Endothelial cell of umbilical vein (primary cell): ENCODE measurements around the gene TRABD. TPM values are rescaled to one million over a fixed set of nuclear protein-coding genes. Genes with fewer than 3 reads are reported as not detected.

Experiments
- BruUV-seq: library from RNA; stranded (reverse); fragments of 400-500 nt; replicated peaks from 2 replicates; lab custom pipeline; 2021; lab: Mats Ljungman, UMichigan
- CTCF ChIA-PET: fragments of 300-600, 350-600 bp; sonication (Branson Sonifier 250); formaldehyde crosslinking; loops from one replicate; lab custom pipeline; 2021; ENCODE audit warnings: antibody characterized with exemption, inconsistent platforms; lab: Charles Lee
- POLR2A ChIA-PET: fragments of 300-600, 350-600 bp; sonication (Branson Sonifier 250); formaldehyde crosslinking; loops from one replicate; lab custom pipeline; 2021; ENCODE audit warnings: antibody characterized with exemption, inconsistent platforms; lab: Charles Lee
- DNase-seq: peaks from one replicate; pipeline ENCODE4 v3.0.0-alpha.2; 2011; ENCODE audit warnings: low read depth, low spot score
- FAIRE-seq: peaks from 2 replicates; lab custom pipeline; 2011; peaks lifted over from hg19 to GRCh38; lab: Jason Lieb, UNC
- H2AFZ ChIP-seq: 2 replicates; pipeline ENCODE4 v1.6.0; 2012; ENCODE audit warnings: low read depth, low read length, control low read depth, inconsistent platforms
- H3K27ac ChIP-seq: 2 replicates; pipeline ENCODE4 v1.5.1; 2011; ENCODE audit warnings: low read depth, mild to moderate bottlenecking, control low read depth, low read length, moderate library complexity; ENCODE audit not compliant: insufficient read depth
- H3K27me3 ChIP-seq, 2 experiments: 2 replicates each; pipeline versions ENCODE4 v1.6.0 to v1.6.1; 2011; ENCODE audit warnings: low read length in 2 of 2, mixed read lengths in 1 of 2; ENCODE audit not compliant: control insufficient read depth in 2 of 2, insufficient read depth in 2 of 2
- H3K36me3 ChIP-seq, 2 experiments: 2 replicates in 1 of 2; 3 replicates in 1 of 2; pipeline ENCODE4 v1.5.1; 2011; ENCODE audit warnings: low read length in 2 of 2, mild to moderate bottlenecking in 1 of 2, moderate library complexity in 1 of 2; ENCODE audit not compliant: control insufficient read depth in 2 of 2, insufficient read depth in 2 of 2; ENCODE audit errors: extremely low read depth in 1 of 2
- H3K4me1 ChIP-seq: 3 replicates; pipeline ENCODE4 v1.5.1; 2011; ENCODE audit warnings: mild to moderate bottlenecking, low read length; ENCODE audit not compliant: control insufficient read depth, insufficient read depth; ENCODE audit errors: extremely low read depth
- H3K4me2 ChIP-seq: 2 replicates; pipeline ENCODE4 v1.6.1; 2011; ENCODE audit warnings: low read length, control low read depth, mixed read lengths; ENCODE audit not compliant: insufficient read depth
- H3K4me3 ChIP-seq, 3 experiments: fragments of 200-600 bp in 1 of 3; sonication (generic), shearing (Covaris generic) in 1 of 3; replicated peaks in 1 of 3; 2 replicates each; pipeline ENCODE4 v1.5.1; 2011 to 2016; ENCODE audit warnings: control low read depth in 3 of 3, low read length in 3 of 3, mild to moderate bottlenecking in 2 of 3, inconsistent platforms in 1 of 3, low read depth in 1 of 3, moderate library complexity in 1 of 3; ENCODE audit not compliant: insufficient read depth in 1 of 3
- H3K79me2 ChIP-seq: 2 replicates; pipeline ENCODE4 v1.6.0; 2012; ENCODE audit warnings: low read length, inconsistent platforms; ENCODE audit not compliant: control insufficient read depth, insufficient read depth
- H3K9ac ChIP-seq: replicated peaks from 2 replicates; pipeline ENCODE3; 2011; ENCODE audit warnings: low read length, control low read depth; ENCODE audit not compliant: insufficient read depth; ENCODE audit errors: extremely low read depth
- H3K9me1 ChIP-seq: replicated peaks from 3 replicates; pipeline ENCODE4 v1.6.0; 2011; ENCODE audit warnings: mild to moderate bottlenecking, low read length; ENCODE audit not compliant: control insufficient read depth, insufficient read depth; ENCODE audit errors: extremely low read depth
- H3K9me3 ChIP-seq: replicated peaks from 2 replicates; pipeline ENCODE4 v1.5.1; 2012; ENCODE audit warnings: low read length, inconsistent platforms; ENCODE audit not compliant: control insufficient read depth, insufficient read depth
- H4K20me1 ChIP-seq: replicated peaks from 2 replicates; pipeline ENCODE3; 2011; ENCODE audit warnings: mild to moderate bottlenecking, low read length; ENCODE audit not compliant: control insufficient read depth, insufficient read depth; ENCODE audit errors: extremely low read depth
- dilution Hi-C: fragments of 300-500 bp; cut with MboI; formaldehyde crosslinking; loops from one replicate; pipeline ENCODE4 v1.15.0; 2019; ENCODE audit warnings: low sequenced_read_pairs; ENCODE audit not compliant: extremely low pct_ligation_motif_present
- intact Hi-C: fragments of 100-400 bp; cut with micrococcal nuclease; formaldehyde crosslinking; loops from one replicate; pipeline ENCODE4 v1.10.0; 2022
- polyA plus RNA-seq, 4 experiments: library from polyadenylated mRNA; depleted of rRNA in 3 of 4; stranded (reverse) in 3 of 4; unstranded in 1 of 4; fragments of >200 nt; gene quantifications; 2 replicates each; pipeline versions ENCODE4 v1.2.1 to v1.2.3, GENCODE V29; 2011 to 2012; ENCODE audit warnings: missing spikeins in 1 of 4
- total RNA-seq: library from RNA; stranded (reverse); gene quantifications from 2 replicates; pipeline ENCODE4 v1.2.3, GENCODE V29; 2021
- TF ChIP-seq, protein P1 (sequence below), 2 donors: IDR thresholded peaks; 1 replicate in 1 of 2; 2 replicates in 1 of 2; pipeline ENCODE4 v1.5.1; 2011; ENCODE audit warnings: low read length in 2 of 2, mild to moderate bottlenecking in 2 of 2, moderate library complexity in 2 of 2, control low read depth in 1 of 2, inconsistent platforms in 1 of 2, low read depth in 1 of 2; ENCODE audit not compliant: insufficient read depth in 1 of 2; ENCODE audit errors: extremely low read depth in 1 of 2
- TF ChIP-seq, protein P2 (sequence below): IDR thresholded peaks from 2 replicates; pipeline ENCODE4 v1.6.1; 2011; ENCODE audit not compliant: insufficient read depth, insufficient read length

Gene TRABD
- total and polyA plus RNA-seq, 2 donors (not counting 3 experiments of a cell fraction or from before 2014, with no cell fraction given), result 46.8 to 48.4 TPM

GRCh38 chr22:50236731-50237409 is 51.2 kb downstream of the TRABD start:
- Histone ChIP-seq H3K9me3 (no peaks in the 10 kb centered on the region), H3K4me2 (no peak overlapping the region), H3K79me2 (peaks cover 36% of the 10 kb centered on the region), H3K27me3 (no peaks in the 10 kb centered on the region), H3K9me1 (no peaks in the 10 kb centered on the region), H3K4me3 (no peak overlapping the region), H3K36me3 (peaks cover 0 to 14% of the 10 kb centered on the region in 2 experiments), H2AFZ (no peak overlapping the region), H3K4me1 (peaks cover 4% of the 10 kb centered on the region), H3K9ac (no peak overlapping the region), H3K27ac (no peak overlapping the region), H4K20me1 (no peaks in the 10 kb centered on the region)
- DNase-seq (no peak), FAIRE-seq (peak; percentile 82)
- ChIA-PET CTCF (interaction anchor here (0.5 to 1.6 kb wide), 10 partner anchors 9 to 469 kb away, joined by 3 to 10 read pairs (median 4); partner anchors contain the start of gene SCO2), POLR2A (no interaction called here)
- dilution Hi-C loops, result no loop called here
- BruUV-seq, result no TSS peak
- TF ChIP-seq, protein P1, sequence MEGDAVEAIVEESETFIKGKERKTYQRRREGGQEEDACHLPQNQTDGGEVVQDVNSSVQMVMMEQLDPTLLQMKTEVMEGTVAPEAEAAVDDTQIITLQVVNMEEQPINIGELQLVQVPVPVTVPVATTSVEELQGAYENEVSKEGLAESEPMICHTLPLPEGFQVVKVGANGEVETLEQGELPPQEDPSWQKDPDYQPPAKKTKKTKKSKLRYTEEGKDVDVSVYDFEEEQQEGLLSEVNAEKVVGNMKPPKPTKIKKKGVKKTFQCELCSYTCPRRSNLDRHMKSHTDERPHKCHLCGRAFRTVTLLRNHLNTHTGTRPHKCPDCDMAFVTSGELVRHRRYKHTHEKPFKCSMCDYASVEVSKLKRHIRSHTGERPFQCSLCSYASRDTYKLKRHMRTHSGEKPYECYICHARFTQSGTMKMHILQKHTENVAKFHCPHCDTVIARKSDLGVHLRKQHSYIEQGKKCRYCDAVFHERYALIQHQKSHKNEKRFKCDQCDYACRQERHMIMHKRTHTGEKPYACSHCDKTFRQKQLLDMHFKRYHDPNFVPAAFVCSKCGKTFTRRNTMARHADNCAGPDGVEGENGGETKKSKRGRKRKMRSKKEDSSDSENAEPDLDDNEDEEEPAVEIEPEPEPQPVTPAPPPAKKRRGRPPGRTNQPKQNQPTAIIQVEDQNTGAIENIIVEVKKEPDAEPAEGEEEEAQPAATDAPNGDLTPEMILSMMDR (IDR thresholded peaks at IDR 0.05; ENCODE audit: extremely low read depth in 1 of 2, insufficient read depth in 1 of 2, low read depth in 1 of 2, low read length in 2 of 2), result peak; percentile 45 to 53
- TF ChIP-seq, protein P2, sequence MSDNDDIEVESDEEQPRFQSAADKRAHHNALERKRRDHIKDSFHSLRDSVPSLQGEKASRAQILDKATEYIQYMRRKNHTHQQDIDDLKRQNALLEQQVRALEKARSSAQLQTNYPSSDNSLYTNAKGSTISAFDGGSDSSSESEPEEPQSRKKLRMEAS, result no peak
- intact Hi-C loops, result no loop called here

DNA sequence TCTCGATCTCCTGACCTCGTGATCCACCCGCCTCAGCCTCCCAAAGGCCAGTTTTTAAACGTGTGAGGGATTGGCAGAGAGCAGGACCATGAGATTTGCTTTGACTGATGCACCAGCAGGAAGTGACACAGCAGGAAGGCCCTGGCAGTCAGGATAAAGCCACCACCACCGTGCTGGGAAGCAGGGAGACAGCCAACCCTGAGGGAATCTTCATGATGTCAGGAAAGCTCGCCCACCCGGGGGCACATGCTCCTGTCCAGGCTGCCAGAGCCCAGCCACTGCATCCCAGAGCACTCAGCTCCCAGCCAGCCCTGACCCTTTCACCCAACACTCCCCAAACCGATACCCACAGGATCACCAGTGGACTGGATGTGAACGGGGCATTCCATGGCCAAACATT is 53.0 kb downstream of the TRABD start:
- H3K27ac ChIP-seq, result no peak overlapping the region
- peaks cover 51% of the 10 kb centered on the region for H3K79me2 ChIP-seq
- FAIRE-seq (no peak), DNase-seq (no peak)
- TF ChIP-seq, protein P1 (IDR thresholded peaks at IDR 0.05; ENCODE audit: extremely low read depth in 1 of 2, insufficient read depth in 1 of 2, low read depth in 1 of 2, low read length in 2 of 2), result no peak
- TF ChIP-seq, protein P2, result no peak
- H3K4me1 ChIP-seq, result peaks cover 15% of the 10 kb centered on the region
- no peak overlapping the region for H2AFZ ChIP-seq
- no peak overlapping the region for H3K4me2 ChIP-seq
- no peaks in the 10 kb centered on the region for H4K20me1 ChIP-seq
- intact Hi-C loops, result no loop called here
- no peaks in the 10 kb centered on the region for H3K9me3 ChIP-seq
- H3K4me3 ChIP-seq, result no peak overlapping the region
- ChIA-PET POLR2A (no interaction called here), CTCF (no interaction called here)
- H3K9me1 ChIP-seq, result no peaks in the 10 kb centered on the region
- peaks cover 0 to 10% of the 10 kb centered on the region in 2 experiments for H3K36me3 ChIP-seq
- no TSS peak for BruUV-seq
- no peak overlapping the region for H3K9ac ChIP-seq
- dilution Hi-C loops, result no loop called here
- no peaks in the 10 kb centered on the region for H3K27me3 ChIP-seq
